HG03342 (cell line): Measurements from ENCODE around the gene DDX52.
A peak's percentile ranks its signal among the peaks of the same experiment; 100 is the strongest.
"Not testable (repeated sequence)": the region's sequence is repeated elsewhere in the genome, so short reads cannot be mapped to it uniquely, and the experiment has no call there.

Source experiments
- ATAC-seq: cut with Tn5 transposase; IDR thresholded peaks from one replicate; pipeline ENCODE4 v1.9.1; 2021; ENCODE audit warnings: mild to moderate bottlenecking, moderate library complexity; ENCODE audit not compliant: unreplicated experiment

The DDX52 gene

DNA sequence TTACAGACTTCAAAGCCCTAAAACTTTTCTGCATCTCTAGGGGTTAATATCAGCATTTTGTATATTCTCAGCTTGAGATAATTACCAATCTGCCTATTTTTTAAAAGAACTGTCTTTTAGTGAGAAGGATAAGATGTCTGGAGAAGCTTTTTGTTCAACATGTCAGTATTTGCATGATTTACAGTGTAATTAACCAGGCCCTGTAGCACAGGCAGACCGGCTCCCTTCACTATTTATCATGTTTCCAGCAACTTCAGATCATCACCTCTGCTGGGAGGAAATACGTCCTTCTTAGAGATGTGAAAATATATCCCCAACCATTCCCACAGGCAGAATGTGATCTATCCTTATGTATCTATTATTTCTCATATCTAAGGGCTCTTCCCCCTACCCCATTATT, 8.6 kb upstream of the DDX52 start:
- no peak for ATAC-seq

DNA sequence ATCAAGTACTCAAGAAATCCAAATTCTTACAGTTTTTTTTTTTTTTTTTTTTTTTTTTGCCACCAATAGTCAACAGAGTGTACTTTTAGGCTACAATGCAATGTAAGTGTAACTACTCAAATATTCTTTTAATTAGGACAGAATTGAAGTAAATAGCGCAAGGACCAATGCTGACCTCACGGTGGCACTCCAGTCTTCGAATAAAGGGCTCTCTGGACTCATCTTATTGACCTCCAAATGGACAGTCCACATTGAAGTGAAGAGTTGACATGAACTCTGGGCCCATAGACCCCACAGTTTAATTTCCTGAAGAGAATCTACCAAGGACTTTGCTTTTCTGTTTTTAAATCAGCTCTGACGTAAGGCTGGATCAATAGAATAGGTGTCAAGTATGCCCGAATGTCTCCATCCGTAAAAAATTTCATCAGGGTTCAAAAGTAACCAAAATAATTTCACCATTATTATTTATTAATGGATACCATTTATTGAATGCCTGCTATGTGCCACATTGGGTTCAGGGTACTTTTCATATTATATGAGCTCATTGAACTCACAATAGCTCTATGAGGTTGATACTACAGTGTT, 7.3 kb upstream of the DDX52 start:
- ATAC-seq = no peak

- ATAC-seq = no peak
These were observed 5.3 kb upstream of the DDX52 start for GRCh38 chr17:37648555-37648954.

DNA sequence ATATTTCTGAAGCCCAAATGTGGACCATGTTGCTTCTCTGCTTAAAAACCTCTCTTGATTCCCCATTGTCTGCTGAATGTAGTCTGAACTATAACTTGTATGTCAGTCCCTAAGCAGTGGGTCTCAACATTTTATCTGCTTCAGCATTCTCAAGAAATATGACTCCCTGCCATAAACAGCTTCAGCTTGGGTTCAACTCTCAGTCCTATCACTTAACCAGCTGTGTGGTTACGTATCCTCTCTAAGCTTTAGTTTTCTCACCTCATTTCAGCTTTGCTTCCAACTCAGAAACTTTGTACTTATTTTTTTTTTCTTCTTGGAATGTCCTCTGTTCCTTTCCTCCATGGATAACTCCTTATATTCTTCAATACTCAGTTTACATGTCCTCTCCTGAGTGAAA, 4.6 kb upstream of the DDX52 start:
- ATAC-seq = no peak

GRCh38 chr17:37643869-37644268, 623 bp upstream of the DDX52 start:
- ATAC-seq = no peak

- ATAC-seq = peak; percentile 8
These were observed 565 bp downstream of the DDX52 start for GRCh38 chr17:37642681-37643080.

- ATAC-seq = no peak
These were observed 3.2 kb downstream of the DDX52 start for GRCh38 chr17:37640015-37640414.

DNA sequence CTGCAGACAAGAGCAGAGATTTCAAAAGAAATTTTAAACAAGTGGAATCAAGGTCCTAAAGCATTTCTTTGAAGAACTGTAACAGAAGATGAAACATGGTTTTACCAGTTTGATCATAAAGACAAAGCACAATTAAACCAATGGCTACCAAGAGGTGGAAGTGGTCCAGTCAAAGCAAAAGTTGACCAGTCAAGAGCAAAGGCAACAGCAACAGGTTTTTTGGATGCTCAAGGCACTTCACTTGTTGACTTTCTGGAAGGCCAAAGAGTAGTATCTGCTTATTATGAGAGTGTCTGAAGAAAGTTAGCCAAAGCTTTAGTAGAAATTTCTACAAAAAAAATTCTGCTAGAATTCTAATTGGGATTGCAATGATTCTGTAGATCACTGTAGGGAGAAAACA, 5.3 kb downstream of the DDX52 start:
- ATAC-seq = no peak

GRCh38 chr17:37616430-37616829, 26.8 kb downstream of the DDX52 start:
- not testable (repeated sequence) for ATAC-seq

- no peak for ATAC-seq
These were observed 28.4 kb downstream of the DDX52 start for GRCh38 chr17:37614823-37615222.

DNA sequence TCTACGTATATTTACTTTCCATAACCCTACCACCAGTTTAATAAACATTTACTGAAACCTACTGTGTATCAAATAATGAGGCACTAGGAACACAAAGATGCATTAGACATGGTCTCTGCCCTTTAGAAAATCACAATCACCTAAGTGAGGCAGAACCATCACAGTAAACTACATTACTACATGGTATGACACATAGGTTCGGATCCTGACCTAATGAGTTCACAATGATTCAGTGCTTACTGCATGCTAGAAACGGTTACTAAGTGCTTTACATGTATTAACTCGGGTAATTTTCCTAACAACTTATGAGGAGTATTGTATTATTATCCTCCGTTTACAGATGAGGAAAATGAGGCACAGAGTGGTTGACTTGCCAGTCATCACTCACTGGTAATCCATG, 28.9 kb downstream of the DDX52 start:
- ATAC-seq = no peak

GRCh38 chr17:37610971-37611370, 32.3 kb downstream of the DDX52 start:
- ATAC-seq = no peak

DNA sequence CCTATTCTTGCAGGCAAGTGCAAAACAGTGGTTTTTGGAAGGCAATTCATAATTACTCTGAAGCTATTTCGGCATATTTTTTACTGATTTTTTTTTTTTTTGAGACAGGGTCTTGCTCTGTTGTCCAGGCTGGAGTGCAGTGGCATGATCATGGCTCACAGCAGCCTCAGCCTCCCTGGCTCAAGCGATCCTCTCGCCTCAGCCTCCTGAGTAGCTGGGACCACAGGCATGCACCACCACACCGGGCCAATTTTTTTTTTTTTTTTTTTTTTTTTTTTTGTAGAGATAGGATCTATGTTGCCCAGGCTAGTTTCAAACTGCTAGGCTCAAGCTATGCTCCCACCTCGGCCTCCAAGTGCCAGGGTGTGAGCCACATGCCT, 33.2 kb downstream of the DDX52 start:
- not testable (repeated sequence) for ATAC-seq

DNA sequence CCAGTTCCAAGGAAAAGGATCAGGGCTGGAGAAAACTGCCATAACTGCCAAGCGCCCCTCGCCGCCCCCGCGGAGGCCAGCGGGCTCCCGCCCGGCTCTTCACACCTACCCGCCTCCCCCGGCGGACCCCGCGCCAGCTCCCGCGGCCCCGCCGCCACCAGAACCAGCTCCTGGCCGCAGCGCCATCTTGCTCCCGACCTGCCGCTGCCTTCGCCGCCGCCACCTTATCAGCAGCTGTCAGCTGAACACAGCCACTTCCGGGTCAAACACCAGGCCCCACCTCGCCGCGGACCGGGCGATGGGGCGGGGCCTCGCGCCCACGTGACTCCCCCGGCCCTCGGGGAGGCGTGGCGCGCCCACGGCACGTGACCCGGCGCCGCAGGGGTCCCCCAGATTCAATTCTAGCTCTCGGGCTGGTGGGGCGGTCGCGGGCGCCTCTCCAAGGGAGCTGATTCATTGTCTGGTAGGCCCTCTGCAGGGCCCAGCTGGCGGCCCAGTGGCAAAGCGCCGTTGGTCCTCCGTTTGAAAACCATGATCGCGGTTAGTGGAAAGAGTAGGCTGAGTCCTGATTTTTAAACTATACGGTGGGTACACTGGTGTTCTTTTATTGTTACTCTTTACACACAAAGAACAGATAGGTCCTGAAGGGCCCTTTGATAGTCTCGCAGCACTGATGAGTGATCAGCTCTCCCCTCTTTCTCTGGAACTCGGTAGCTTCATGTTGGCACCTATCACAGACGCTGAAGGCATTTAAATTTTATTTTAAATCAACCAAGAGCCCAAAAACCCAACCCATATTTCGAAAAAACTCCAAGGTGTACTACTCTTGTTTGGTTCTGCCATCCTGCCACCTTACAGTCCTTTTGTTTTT, 33.8 kb downstream of the DDX52 start, which contains the start of gene SYNRG:
TSS of gene SYNRG (minus strand) at position 249 of the 871 bp plus-strand sequence. CDS start at position 186, 63 bp downstream.
- ATAC-seq = peak; percentile 83

DNA sequence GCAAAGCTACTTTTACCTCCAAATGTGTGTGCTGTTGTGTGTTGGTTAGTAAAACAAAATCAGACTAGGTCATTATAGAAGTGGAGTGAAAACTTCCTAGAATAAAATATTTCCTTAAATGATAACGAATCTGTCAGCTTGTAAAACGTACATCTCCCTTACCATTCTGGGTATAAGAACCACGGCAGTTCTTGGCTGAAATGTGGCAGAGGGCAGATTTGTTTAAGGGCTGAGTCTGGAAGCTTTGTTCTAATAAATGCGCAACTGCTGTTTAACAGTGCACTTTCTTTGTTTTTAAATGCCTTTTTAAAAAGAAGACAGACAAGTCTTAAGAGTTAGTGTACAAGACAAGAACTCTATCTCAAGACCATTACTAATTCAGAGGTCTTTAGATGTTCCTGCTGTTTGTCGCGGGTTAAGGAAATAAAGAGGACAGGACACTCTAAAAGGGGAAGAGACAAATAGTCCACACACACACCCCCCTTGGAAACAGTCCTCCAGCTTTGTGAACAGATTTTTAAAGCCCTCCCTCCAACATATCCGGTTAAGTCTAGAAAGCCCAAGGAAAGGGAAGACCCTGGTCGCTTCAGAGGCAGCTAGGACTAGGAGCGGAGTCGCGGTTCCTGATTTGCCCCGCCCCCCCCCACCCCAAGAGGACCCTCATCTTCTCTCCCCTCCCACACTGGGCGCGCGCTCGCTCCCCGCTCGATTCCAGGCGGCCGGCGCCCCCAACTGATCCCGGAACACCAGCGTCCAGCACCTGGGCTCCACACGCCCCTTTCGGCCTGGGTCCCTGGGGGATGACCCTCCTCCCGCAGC, 34.7 kb downstream of the DDX52 start:
- ATAC-seq = peak; percentile 6

- no peak for ATAC-seq
These were observed 35.5 kb downstream of the DDX52 start for GRCh38 chr17:37607637-37608331.

DNA sequence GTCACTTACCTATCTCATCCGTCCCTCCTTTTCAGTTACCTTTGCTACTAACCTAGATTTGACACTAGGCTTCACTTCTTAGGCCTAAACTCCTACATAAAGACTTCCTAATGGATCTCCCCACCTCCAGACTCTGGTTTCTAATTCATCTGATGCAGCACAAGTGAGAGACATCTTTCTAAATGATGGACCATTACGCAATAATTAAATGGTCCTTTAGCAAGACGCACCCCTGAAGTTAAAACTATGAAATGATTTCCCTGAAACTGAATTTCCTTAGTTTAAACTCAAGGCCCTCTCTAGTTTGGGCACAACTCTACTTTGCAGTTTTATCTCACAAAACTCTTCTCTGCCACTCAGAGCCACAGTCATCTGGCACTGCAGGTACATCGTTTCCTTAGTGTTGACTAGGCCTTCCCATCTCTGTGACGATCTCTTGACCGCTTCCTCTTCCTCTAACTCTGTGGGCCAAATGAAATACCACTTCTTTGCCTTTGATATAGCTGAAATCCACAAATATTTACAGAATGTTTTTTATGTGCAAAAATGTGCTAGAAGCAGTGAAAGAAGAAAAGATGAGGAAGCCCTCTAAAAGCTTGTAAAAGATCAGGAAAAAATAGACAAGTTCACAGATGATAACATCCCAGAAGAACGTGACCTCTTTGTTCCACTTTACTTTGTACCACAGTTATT, 37.3 kb downstream of the DDX52 start:
- no peak for ATAC-seq

- ATAC-seq = no peak
These were observed 38.2 kb downstream of the DDX52 start for GRCh38 chr17:37605081-37605480.

DNA sequence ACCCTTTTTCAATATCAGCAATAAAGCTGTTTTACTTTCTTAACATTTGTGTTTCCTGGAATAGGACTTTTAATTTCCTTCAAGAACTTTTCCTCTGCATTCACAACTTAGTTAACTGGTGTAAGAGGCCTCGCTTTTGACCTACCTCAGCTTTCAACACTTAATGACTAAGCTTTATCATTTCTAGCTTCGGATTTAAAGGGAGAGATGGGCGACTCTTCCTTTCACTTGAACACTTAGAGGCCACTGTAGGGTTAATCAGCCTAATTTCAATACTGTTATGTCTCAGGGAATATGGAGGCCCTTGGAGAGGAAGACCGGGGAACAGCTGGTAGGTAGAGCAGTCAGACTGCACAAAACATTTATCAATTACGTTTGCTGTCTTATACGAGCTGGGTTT, 38.7 kb downstream of the DDX52 start:
- ATAC-seq = no peak

DNA sequence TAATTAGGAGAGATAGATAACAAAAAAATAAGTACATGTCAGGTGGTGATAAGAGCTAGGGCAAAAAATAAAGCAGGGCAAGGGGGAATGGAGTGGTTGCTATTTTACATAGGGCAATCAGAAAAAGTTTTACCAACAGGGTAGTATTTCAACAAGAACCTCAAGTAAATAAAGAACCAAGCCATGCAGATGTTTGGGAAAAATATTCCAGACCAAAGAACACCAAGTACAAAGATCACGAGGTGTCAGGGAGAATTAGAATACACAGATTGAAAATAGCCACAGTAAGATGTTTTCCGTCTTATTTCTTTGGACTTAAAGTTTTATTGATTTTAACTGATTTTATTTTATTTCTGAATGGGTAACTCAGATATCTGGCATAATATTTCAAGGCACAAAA, 45.1 kb downstream of the DDX52 start:
- no peak for ATAC-seq
